Hematopoietic multipotent progenitor cell treated with erythropoietin and hydrocortisone succinate and interleukin-3 and kit ligand, for 4 days (in vitro differentiated cells): Measurements from ENCODE around the gene WBP1.
A peak's percentile ranks its signal among the peaks of the same experiment; 100 is the strongest.

ENCODE experiments used
- DNase-seq: peaks from one replicate; pipeline ENCODE4 v3.0.0-alpha.2; 2015

The WBP1 gene

DNA sequence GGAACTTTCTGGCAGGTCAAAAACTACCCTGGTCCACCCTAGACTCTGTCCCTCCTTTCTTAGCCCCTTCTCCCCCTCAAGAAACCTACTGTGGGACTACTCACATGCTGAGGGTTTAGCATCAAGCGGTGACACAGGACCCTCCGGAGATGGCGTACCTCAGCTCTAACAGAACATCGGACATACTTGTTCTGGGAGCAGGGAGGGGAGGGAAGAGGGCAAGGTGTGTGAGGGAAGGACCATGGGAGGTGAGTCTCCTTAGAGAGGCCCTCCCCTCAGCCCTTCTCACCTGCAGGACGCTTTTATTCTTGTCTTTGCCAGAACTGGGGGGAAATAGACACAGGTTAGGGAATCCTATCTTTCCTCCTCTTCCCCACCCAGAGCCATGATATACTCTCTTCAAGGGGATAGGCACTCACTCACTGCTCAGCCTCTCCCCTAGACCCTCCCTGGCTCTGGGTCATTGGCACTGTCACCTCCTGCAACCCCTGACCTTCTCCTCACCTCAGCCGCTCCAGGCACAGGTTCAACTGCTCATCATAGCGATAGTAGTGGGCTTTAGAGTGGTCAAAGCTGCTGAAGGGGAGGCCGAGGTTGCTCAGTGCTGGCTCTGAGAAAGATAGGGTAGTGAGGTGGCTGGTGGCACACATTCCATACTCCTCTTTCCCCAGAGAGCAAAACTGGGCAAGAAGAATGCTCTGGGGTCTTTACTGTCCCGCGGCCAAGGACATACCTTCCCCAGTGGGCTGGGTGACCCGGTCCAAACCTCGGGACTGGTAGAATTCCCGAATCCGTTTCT, 47.4 kb downstream of the WBP1 start:
- DNase-seq = no peak

DNA sequence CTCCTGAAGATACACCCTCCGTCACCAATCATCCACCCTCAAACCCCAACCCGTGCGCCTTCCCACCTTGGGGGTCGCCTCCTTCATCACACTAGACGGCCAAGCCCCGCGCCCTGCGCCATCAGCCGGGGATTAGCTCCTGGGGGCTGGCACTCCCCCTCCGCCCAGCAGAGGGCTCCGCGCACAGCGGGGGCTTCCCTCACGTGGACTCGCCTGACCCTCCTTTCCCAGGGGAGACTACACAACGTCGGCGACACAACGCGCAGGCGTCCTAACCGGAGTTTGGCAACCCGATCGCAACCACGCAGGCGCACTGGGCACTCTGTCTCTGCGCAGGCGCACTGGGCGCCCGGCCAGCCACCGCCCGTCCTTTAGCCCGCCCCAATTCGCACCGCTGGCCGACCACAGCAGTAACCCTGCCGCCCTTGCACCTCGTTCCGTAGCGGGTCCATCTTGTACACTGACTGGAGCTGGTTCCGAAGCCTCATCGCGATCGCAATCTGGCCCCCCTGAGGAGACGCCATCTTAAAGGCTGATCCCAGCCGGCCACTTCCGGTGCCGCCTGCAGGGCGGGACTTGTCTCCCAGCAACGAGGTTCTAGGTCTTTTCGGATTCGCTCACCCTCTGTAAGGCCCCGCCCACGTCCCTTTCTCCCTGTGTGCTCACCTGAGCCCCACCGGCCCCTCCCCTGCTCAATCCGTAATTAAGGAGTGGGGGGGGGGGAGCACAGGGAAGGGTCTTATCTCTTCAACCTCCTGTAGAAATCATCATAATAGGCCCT, 49.1 kb downstream of the WBP1 start, which contains the start of gene PCGF1:
PCGF1 (minus strand) TSS at position 551 of the 781 bp plus-strand sequence; CDS start at position 524, 27 bp downstream.
- DNase-seq = peak; percentile 99

DNA sequence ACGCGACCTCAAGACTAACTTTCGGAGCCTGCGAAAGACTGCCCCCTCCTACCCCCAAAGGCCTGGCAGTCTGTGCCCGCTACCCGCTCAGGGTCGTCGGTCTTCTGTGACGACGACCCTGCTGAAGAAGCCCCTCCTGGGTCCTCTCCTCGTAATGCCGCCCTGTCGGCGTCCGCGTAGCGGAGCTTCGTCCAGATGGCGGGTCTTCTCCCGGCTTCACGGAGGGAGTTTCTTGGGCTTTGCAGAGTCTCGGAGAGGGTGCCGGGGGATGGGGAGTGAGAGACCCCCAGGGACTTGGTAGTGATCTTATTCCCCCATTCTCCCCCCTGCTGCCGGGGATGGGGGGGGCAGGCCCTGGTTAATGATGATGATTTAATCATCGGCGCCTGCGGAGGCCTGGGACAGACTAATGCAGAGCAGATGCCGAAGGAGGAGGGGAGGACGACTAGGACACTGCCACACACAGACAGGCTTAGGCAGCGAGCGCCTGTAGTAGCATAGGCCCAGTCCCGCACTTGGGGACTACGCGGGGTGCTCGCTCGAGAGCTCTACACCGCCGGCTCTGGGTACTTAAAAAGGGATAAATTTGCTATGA, 49.8 kb downstream of the WBP1 start:
- peak; percentile 40 for DNase-seq

DNA sequence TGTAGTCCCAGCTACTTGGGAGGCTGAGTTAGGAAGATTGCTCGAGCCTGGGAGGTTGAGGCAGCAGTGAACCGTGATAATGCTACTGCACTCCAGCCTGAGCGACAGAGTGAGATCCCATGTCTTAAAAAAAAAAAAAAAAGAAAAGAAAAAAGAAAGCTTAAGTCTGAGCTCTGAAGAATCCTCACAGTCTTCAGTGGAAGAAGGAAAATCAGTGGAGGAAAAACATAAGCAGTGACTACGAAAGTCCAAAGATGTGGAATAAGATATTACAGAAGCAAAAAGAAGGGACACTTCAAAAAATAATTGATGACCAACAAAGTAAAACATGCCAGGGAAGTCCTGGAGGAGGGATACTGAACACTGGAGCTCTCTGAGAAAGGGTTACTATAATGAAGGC, 52.0 kb downstream of the WBP1 start:
- no peak for DNase-seq
